ENCODE data around the gene TDRD1.

Gene TDRD1

DNA sequence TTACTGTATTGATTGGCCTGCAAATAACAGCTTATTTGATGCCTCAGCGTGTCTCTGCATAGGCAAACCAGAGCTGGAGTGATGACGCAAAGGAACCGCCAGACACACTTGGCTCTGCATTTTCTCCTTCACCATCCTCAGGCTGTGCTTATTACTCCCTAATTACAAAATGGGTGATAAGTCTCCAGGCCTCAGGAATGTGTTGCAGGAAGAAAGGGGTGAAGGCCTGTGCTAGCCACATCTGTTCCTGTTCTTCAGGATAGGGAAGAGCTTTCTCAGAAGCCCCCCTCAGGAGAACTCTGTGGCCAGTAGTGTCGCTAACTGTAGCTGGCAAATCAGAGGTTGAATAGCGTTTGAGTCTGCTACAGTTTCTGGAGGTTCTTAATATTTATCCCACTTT, 5.1 kb downstream of the TDRD1 start:
- H3K36me3 ChIP-seq (ENCODE audit: control insufficient read depth, low read length) = no peaks in the 10 kb centered on the region
- no peak overlapping the region for H3K27ac ChIP-seq (ENCODE audit: low read depth, low read length)
- no peaks in the 10 kb centered on the region for H3K9me2 ChIP-seq (replicated peaks; ENCODE audit: control insufficient read depth, low read length)
- peaks cover 9% of the 10 kb centered on the region for H3K27me3 ChIP-seq (ENCODE audit: control insufficient read depth, low read length)
- H3K4me3 ChIP-seq (ENCODE audit: low read length) = no peak overlapping the region
- TF ChIP-seq, protein P1, sequence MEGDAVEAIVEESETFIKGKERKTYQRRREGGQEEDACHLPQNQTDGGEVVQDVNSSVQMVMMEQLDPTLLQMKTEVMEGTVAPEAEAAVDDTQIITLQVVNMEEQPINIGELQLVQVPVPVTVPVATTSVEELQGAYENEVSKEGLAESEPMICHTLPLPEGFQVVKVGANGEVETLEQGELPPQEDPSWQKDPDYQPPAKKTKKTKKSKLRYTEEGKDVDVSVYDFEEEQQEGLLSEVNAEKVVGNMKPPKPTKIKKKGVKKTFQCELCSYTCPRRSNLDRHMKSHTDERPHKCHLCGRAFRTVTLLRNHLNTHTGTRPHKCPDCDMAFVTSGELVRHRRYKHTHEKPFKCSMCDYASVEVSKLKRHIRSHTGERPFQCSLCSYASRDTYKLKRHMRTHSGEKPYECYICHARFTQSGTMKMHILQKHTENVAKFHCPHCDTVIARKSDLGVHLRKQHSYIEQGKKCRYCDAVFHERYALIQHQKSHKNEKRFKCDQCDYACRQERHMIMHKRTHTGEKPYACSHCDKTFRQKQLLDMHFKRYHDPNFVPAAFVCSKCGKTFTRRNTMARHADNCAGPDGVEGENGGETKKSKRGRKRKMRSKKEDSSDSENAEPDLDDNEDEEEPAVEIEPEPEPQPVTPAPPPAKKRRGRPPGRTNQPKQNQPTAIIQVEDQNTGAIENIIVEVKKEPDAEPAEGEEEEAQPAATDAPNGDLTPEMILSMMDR (IDR thresholded peaks at IDR 0.05; ENCODE audit: low read depth, low read length, poor library complexity, severe bottlenecking) = no peak
- TF ChIP-seq EZH2phosphoT487 (IDR thresholded peaks at IDR 0.05; ENCODE audit: borderline replicate concordance, low read length) = no peak
- no peaks in the 10 kb centered on the region for H3F3A ChIP-seq (ENCODE audit: control insufficient read depth, insufficient read depth)
- no peaks in the 10 kb centered on the region for H3K79me2 ChIP-seq (ENCODE audit: control insufficient read depth, low read length)
- H3K4me2 ChIP-seq (ENCODE audit: low read length) = no peak overlapping the region
- H3K4me1 ChIP-seq (ENCODE audit: control insufficient read depth, low read length) = no peaks in the 10 kb centered on the region
- H4K20me1 ChIP-seq (ENCODE audit: control insufficient read depth, insufficient read depth, low read depth, low read length) = no peaks in the 10 kb centered on the region
- no peaks in the 10 kb centered on the region for H3K9me3 ChIP-seq (ENCODE audit: control insufficient read depth, insufficient read depth, low read length)

DNA sequence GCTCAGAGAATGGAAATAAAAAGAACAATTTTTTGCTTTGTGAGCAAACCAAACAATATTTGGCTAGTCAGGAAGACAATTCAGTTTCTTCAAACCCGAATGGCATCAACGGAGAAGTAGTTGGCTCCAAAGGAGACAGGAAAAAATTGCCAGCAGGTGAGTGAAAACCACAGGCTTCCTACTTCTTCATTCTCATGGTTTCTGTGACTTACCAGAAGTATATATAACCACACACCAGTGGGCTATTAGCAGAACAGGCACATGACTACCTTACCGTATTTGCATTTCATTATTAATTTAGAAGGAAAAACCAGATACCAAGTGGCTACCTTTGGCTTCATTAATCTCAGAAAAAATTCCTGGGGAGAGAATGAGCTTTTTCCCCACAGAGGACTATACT, 8.8 kb downstream of the TDRD1 start:
- H3K36me3 ChIP-seq (ENCODE audit: control insufficient read depth, low read length) = no peaks in the 10 kb centered on the region
- H4K20me1 ChIP-seq (ENCODE audit: control insufficient read depth, insufficient read depth, low read depth, low read length) = no peaks in the 10 kb centered on the region
- H3K4me1 ChIP-seq (ENCODE audit: control insufficient read depth, low read length) = no peaks in the 10 kb centered on the region
- no peaks in the 10 kb centered on the region for H3K79me2 ChIP-seq (ENCODE audit: control insufficient read depth, low read length)
- H3K27me3 ChIP-seq (ENCODE audit: control insufficient read depth, low read length) = peaks cover 9% of the 10 kb centered on the region
- TF ChIP-seq, protein P1 (IDR thresholded peaks at IDR 0.05; ENCODE audit: low read depth, low read length, poor library complexity, severe bottlenecking) = no peak
- no peak for TF ChIP-seq EZH2phosphoT487 (IDR thresholded peaks at IDR 0.05; ENCODE audit: borderline replicate concordance, low read length)
- no peaks in the 10 kb centered on the region for H3K9me2 ChIP-seq (replicated peaks; ENCODE audit: control insufficient read depth, low read length)
- H3K9me3 ChIP-seq (ENCODE audit: control insufficient read depth, insufficient read depth, low read length) = no peaks in the 10 kb centered on the region
- no peaks in the 10 kb centered on the region for H3F3A ChIP-seq (ENCODE audit: control insufficient read depth, insufficient read depth)
- no peak overlapping the region for H3K27ac ChIP-seq (ENCODE audit: low read depth, low read length)
- H3K4me3 ChIP-seq (ENCODE audit: low read length) = no peak overlapping the region
- H3K4me2 ChIP-seq (ENCODE audit: low read length) = no peak overlapping the region

DNA sequence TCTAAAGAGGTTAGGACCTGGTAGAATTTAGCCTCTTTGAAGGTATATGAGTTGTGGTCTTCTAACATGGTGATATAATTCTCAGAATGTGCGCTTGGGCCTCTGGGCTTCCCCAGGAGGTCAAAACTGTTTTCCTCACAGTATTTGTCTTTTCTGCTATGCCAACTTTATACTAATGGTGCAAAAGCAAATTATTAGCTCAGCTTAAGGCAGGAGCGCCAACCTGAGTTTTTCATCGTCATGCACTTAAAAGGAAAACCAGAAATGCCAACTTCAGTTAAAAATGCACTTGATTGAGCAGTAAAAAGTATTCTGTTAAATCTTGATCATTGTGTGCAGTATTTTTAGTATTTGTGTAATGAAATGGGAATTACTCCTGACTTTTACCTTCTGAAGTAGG, 9.7 kb downstream of the TDRD1 start:
- Histone ChIP-seq H3K4me3 (ENCODE audit: low read length) (no peak overlapping the region), H3K27ac (ENCODE audit: low read depth, low read length) (no peak overlapping the region), H3K9me3 (ENCODE audit: control insufficient read depth, insufficient read depth, low read length) (no peaks in the 10 kb centered on the region), H3K9me2 (replicated peaks; ENCODE audit: control insufficient read depth, low read length) (no peaks in the 10 kb centered on the region), H3K4me2 (ENCODE audit: low read length) (no peak overlapping the region), H3K4me1 (ENCODE audit: control insufficient read depth, low read length) (no peaks in the 10 kb centered on the region), H3K36me3 (ENCODE audit: control insufficient read depth, low read length) (no peaks in the 10 kb centered on the region), H3K27me3 (ENCODE audit: control insufficient read depth, low read length) (peaks cover 11% of the 10 kb centered on the region), H3K79me2 (ENCODE audit: control insufficient read depth, low read length) (no peaks in the 10 kb centered on the region), H3F3A (ENCODE audit: control insufficient read depth, insufficient read depth) (no peaks in the 10 kb centered on the region), H4K20me1 (ENCODE audit: control insufficient read depth, insufficient read depth, low read depth, low read length) (no peaks in the 10 kb centered on the region)
- TF ChIP-seq, protein P1 (IDR thresholded peaks at IDR 0.05; ENCODE audit: low read depth, low read length, poor library complexity, severe bottlenecking) = no peak
- no peak for TF ChIP-seq EZH2phosphoT487 (IDR thresholded peaks at IDR 0.05; ENCODE audit: borderline replicate concordance, low read length)

DNA sequence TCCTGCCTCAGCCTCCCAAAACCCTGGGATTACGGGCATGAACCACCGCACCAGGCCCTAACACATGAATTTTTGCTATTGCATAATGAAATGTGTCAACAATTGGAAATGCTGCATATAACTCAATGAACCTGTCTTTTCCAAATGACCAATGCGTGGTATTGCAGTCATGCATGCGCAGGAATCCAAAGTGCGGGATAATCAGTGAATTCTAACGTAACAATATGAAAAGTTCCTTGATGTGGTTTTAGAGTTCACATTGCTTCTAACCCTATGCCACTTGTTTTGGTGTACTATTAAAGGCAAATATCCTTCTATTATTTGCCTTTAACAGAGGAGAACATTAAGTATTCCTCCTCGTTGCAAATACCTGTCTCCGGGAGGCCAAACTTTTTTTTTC, 10.5 kb downstream of the TDRD1 start:
- Histone ChIP-seq H4K20me1 (ENCODE audit: control insufficient read depth, insufficient read depth, low read depth, low read length) (no peaks in the 10 kb centered on the region), H3K4me3 (ENCODE audit: low read length) (no peak overlapping the region), H3K4me1 (ENCODE audit: control insufficient read depth, low read length) (no peaks in the 10 kb centered on the region), H3K36me3 (ENCODE audit: control insufficient read depth, low read length) (no peaks in the 10 kb centered on the region), H3K9me2 (replicated peaks; ENCODE audit: control insufficient read depth, low read length) (no peaks in the 10 kb centered on the region), H3F3A (ENCODE audit: control insufficient read depth, insufficient read depth) (no peaks in the 10 kb centered on the region), H3K79me2 (ENCODE audit: control insufficient read depth, low read length) (no peaks in the 10 kb centered on the region), H3K4me2 (ENCODE audit: low read length) (no peak overlapping the region), H3K27ac (ENCODE audit: low read depth, low read length) (no peak overlapping the region), H3K9me3 (ENCODE audit: control insufficient read depth, insufficient read depth, low read length) (no peaks in the 10 kb centered on the region), H3K27me3 (ENCODE audit: control insufficient read depth, low read length) (peaks cover 11% of the 10 kb centered on the region)
- TF ChIP-seq EZH2phosphoT487 (IDR thresholded peaks at IDR 0.05; ENCODE audit: borderline replicate concordance, low read length) = no peak
- TF ChIP-seq, protein P1 (IDR thresholded peaks at IDR 0.05; ENCODE audit: low read depth, low read length, poor library complexity, severe bottlenecking) = no peak
